Mucosa of descending colon (tissue), 3 donors: ENCODE results near the gene KISS1R. TPM values are rescaled to one million over a fixed set of nuclear protein-coding genes. Genes with fewer than 3 reads are reported as not detected.

Source experiments
- ATAC-seq: fragments of 200-7000 bp; cut with Tn5 transposase; one replicate; pipeline ENCODE4 v1.9.1; 2020; ENCODE audit warnings: mild to moderate bottlenecking, moderate library complexity
- DNase-seq, 3 donors: peaks; one replicate each; pipeline ENCODE4 v3.0.0-alpha.2; 2020
- H3K36me3 ChIP-seq: fragments of 200-600 bp; one replicate; pipeline ENCODE4 v1.8.0; 2021; ENCODE audit warnings: low read depth, mild to moderate bottlenecking
- H3K4me1 ChIP-seq: fragments of 200-600 bp; one replicate; pipeline ENCODE4 v1.8.0; 2021; ENCODE audit warnings: low read depth, mild to moderate bottlenecking
- H3K4me3 ChIP-seq: fragments of 200-600 bp; one replicate; pipeline ENCODE4 v1.8.0; 2021; ENCODE audit warnings: mild to moderate bottlenecking
- H3K9me3 ChIP-seq: fragments of 200-600 bp; one replicate; pipeline ENCODE4 v1.8.0; 2021; ENCODE audit warnings: mild to moderate bottlenecking
- intact Hi-C, 2 donors: fragments of 100-400 bp; cut with DNase I in 1 of 2; cut with micrococcal nuclease in 1 of 2; formaldehyde crosslinking; loops; one replicate each; pipeline versions ENCODE4 v1.11.0 to v1.11.1; 2022; cut with DNase I, micrococcal nuclease
- total RNA-seq, 3 donors: library from RNA; stranded (reverse); fragmentation: NEBNext Ultra II Directional in 2 of 3; extraction: Animal tissue kit (Norgen Biotek cat#: 25700) in 2 of 3; gene quantifications; one replicate each; pipeline versions ENCODE4 v1.2.1 to v1.2.4, GENCODE V29; 2021 to 2023
- TF ChIP-seq, protein P1 (sequence below): fragments of 200-600 bp; IDR thresholded peaks from one replicate; pipeline ENCODE4 v1.8.0; 2022; ENCODE audit warnings: antibody characterized with exemption, mild to moderate bottlenecking
- donor health status: DM: no; HTN: no; CAD: no; lungs with moderate emphysema.
- donor health status: DM: no; HTN: no; CAD: no.
- donor health status: DM: no; HTN: yes; CAD: no.

The KISS1R gene
- total RNA-seq, 3 donors from 2014 or later: not detected

DNA sequence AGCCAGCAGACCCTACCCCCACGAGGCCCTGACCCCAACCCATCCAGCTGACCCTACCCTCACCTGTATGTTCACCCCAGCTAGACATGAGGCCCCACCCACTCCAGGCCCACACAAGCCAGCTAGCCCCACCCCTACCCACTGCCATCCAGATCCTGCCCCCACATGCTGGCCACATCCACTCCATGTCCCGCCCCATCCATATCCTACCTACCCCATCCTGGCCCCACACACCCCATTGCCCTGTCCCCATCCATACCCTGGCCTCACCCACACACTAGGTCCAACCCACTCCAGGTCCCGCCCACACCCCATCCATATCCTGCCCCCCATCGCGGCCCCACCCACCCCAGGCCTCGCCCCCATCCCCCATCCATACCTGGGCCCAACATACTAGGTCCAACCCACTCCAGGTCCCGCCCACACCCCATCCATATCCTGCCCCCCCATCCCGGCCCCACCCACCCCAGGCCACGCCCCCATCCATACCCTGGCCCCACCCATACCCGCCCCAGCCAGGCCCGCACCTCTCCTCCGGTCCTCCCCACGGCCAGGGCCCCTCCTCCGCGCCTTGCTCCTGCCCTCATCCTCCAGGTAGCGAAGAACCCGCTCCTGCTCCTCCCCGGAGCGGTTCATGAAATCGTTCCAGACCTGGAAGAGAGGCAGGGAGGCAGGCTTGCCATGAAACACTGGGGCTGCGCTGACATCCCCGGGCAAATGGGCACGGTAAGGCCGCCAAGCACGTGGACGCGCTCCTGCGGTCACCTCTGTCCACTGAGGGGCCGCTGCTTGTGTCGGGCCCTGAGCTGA is 16.6 kb upstream of the KISS1R start:
- intact Hi-C loops: no loop called here
- peak; percentile 82 for ATAC-seq
- Histone ChIP-seq H3K4me3 (no peak overlapping the region), H3K4me1 (peaks cover 2% of the 10 kb centered on the region), H3K9me3 (no peaks in the 10 kb centered on the region), H3K36me3 (no peaks in the 10 kb centered on the region)
- TF ChIP-seq, protein P1, sequence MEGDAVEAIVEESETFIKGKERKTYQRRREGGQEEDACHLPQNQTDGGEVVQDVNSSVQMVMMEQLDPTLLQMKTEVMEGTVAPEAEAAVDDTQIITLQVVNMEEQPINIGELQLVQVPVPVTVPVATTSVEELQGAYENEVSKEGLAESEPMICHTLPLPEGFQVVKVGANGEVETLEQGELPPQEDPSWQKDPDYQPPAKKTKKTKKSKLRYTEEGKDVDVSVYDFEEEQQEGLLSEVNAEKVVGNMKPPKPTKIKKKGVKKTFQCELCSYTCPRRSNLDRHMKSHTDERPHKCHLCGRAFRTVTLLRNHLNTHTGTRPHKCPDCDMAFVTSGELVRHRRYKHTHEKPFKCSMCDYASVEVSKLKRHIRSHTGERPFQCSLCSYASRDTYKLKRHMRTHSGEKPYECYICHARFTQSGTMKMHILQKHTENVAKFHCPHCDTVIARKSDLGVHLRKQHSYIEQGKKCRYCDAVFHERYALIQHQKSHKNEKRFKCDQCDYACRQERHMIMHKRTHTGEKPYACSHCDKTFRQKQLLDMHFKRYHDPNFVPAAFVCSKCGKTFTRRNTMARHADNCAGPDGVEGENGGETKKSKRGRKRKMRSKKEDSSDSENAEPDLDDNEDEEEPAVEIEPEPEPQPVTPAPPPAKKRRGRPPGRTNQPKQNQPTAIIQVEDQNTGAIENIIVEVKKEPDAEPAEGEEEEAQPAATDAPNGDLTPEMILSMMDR: no peak
- peak; percentile 62 to 78 (median 74) for DNase-seq

DNA sequence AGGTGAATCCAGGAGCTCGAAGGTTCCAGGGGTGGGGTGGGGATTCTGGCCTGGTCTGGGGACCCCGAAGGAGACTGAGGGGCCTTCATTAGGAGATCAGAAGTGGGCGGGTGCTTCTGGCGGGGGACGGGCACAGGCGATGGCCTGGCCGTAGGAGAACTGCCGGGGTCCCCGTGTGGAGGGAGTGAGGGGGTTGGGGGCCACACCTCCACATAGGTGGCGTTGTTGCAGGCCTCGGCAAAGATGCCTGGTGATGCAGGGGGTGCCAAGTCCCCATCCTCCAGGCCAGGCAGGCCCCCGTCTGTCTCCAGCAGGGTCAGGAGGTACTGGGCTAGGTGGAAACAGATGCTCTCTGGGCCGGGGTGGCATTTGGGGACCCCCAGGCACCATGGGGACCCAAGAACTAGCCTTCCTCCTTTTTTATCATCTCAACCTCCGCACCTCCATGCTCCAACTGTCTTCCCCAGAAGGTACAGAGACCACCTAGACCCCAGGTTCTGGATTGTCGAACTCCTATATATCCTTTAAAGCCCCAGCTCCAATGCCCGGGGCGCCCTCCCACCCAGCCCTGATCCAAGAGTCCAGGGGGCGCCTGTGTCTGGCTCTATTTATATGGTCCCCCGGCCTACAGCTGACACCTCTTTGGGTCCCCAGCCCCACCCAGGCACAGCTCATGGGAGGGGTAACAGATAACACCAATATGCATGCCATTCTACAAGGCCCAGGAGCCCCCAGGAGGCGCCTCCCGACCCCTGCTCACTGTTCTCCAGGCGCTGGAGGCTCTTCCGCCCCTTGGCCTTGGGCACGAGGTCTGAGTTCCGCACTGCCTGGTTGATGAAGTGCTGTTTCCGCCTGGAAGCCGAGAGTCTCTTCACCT is 15.7 kb upstream of the KISS1R start:
- TF ChIP-seq, protein P1: no peak
- Histone ChIP-seq H3K9me3 (no peaks in the 10 kb centered on the region), H3K4me3 (no peak overlapping the region), H3K36me3 (no peaks in the 10 kb centered on the region), H3K4me1 (peaks cover 2% of the 10 kb centered on the region)
- DNase-seq (no peak), ATAC-seq (no peak)
- intact Hi-C loops: no loop called here

DNA sequence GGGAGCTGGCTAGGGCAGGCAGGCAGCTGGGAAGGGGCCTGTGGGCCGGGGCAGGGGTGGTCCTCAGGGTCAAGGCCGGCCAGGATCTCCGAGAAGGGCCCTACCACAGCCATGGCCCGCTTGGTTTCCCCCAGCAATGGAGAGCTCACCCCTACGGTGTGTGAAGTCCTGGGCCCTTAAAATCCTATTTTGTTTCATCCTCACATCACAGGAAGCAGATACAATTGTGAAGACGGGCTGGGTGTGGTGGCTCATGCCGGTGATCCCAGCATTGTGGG is 15.1 kb upstream of the KISS1R start:
- peaks cover 2% of the 10 kb centered on the region for H3K4me1 ChIP-seq
- no peak overlapping the region for H3K4me3 ChIP-seq
- TF ChIP-seq, protein P1: no peak
- intact Hi-C loops: no loop called here
- no peak for ATAC-seq
- no peaks in the 10 kb centered on the region for H3K36me3 ChIP-seq
- DNase-seq: no peak
- no peaks in the 10 kb centered on the region for H3K9me3 ChIP-seq

DNA sequence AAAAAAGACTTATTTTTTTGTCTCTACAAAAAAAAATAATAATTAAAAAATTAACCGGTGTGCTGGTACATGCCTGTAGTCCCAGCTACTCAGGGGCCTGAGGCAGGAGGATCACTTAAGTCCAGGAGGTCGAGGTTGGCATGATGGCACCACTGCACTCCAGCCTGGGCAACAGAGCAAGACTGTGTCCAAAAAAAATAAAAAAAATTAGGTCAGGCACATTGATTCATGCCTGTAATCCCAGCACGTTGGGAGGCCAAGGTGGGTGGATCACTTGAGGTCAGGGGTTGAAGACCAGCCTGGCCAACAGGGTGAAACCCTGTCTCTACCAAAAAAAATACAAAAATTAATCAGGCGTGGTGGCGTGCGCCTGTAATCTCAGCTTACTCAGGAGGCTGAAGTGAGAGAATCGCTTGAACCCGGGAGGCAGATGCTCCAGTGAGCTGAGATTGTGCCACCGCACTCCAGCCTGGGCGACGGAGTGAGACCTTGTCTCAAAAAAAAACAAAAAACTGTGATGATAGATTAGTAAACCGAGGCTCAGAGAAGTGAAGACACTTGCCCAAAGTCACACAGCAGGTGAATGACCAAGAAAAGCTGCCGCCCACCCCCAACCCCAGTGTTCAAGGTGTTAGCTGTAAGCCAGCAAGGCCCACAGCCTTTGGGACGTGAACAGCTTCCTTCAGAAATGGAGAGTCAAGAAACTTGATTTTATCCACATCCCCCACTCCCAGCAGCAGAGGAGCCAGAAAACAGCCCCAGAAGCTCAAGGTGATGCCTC is 14.5 kb upstream of the KISS1R start:
- no peak for ATAC-seq

DNA sequence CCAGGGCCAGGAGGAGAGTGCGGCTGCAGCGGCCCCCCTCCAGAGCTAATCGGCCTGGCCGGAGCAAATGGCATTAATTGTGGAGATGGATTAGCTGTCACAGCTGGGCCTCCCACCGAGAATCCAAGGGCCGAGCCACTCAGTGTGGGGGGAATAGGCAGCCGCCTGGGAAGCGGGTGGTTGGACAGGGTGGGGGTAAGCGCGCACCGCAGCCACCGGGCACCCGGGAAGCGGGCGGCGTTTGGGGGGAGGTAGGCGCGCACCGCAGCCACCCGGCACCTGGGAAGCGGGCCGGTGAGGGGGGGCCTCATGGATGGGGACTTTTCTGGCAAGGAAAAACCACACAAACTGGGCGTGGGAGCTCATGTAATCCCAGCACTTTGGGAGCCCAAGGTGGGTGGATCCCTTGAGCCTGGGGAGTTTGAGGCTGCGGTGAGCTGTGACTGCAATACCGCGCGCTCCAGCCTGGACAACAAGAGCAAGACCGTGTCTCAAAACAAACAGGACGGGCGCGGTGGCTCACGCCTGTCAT is 13.8 kb upstream of the KISS1R start:
- TF ChIP-seq, protein P1: no peak
- Histone ChIP-seq H3K4me3 (no peak overlapping the region), H3K36me3 (no peaks in the 10 kb centered on the region), H3K9me3 (no peaks in the 10 kb centered on the region), H3K4me1 (peaks cover 2% of the 10 kb centered on the region)
- intact Hi-C loops: no loop called here
- no peak for ATAC-seq
- no peak for DNase-seq

More for the DNA sequence above, 14.5 kb upstream of the KISS1R start:
- Histone ChIP-seq H3K4me3 (no peak overlapping the region), H3K36me3 (no peaks in the 10 kb centered on the region), H3K4me1 (peaks cover 2% of the 10 kb centered on the region), H3K9me3 (no peaks in the 10 kb centered on the region)
- TF ChIP-seq, protein P1: no peak
- no peak for DNase-seq
- intact Hi-C loops: no loop called here
